GM12878 (cell line): Measurements from ENCODE around the gene NDNF. TPM values are rescaled to one million over a fixed set of nuclear protein-coding genes. Genes with fewer than 3 reads are reported as not detected.

Source experiments
- ATAC-seq: fragments of 200-7000 bp; cut with Tn5 transposase; 3 replicates; pipeline ENCODE4 v1.9.1; 2020; ENCODE audit warnings: mild to moderate bottlenecking, moderate library complexity
- BruUV-seq: library from RNA; stranded (reverse); fragments of 400-500 nt; replicated peaks from 2 replicates; lab custom pipeline; 2021; lab: Mats Ljungman, UMichigan
- CTCF ChIA-PET: fragments of 300-600 bp; sonication (Branson Sonifier 250); formaldehyde crosslinking; extraction: SDS; loops from one replicate; lab custom pipeline; 2021; ENCODE audit warnings: inconsistent platforms; lab: Yijun Ruan, JAX
- POLR2A ChIA-PET: fragments of 350-600 bp; formaldehyde crosslinking; extraction: SDS; loops from one replicate; lab custom pipeline; 2021; ENCODE audit warnings: inconsistent platforms; lab: Charles Lee
- RAD21 ChIA-PET: fragments of 300-600 bp; sonication (Branson Sonifier 250); formaldehyde crosslinking; loops from one replicate; lab custom pipeline; 2023; ENCODE audit warnings: antibody characterized with exemption; ENCODE audit not compliant: unreplicated experiment; lab: Charles Lee
- SMC1A ChIA-PET: fragments of 300-600 bp; sonication (Branson Sonifier 250); formaldehyde crosslinking; loops from one replicate; lab custom pipeline; 2023; ENCODE audit not compliant: unreplicated experiment, uncharacterized antibody; lab: Charles Lee
- DNase-seq: peaks from one replicate; pipeline ENCODE4 v3.0.0-alpha.2; 2011; ENCODE audit warnings: low read depth, low spot score
- FAIRE-seq: peaks from 3 replicates; lab custom pipeline; 2011; peaks lifted over from hg19 to GRCh38; lab: Jason Lieb, UNC
- H2AFZ ChIP-seq: 2 replicates; pipeline ENCODE4 v1.6.0; 2011; ENCODE audit warnings: low read depth, low read length, control low read depth; ENCODE audit not compliant: control insufficient read depth
- H3K27ac ChIP-seq: 2 replicates; pipeline ENCODE4 v1.5.1; 2011; ENCODE audit warnings: control low read depth; ENCODE audit not compliant: control insufficient read depth, insufficient read depth
- H3K27me3 ChIP-seq, 2 experiments: replicated peaks in 1 of 2; 2 replicates each; pipeline versions ENCODE4 v1.6.0 to v1.6.1; 2011; ENCODE audit warnings: low read length in 1 of 2; ENCODE audit not compliant: control insufficient read depth in 2 of 2, insufficient read depth in 2 of 2
- H3K36me3 ChIP-seq, 2 experiments: 2 replicates each; pipeline ENCODE4 v1.5.1; 2011; ENCODE audit warnings: low read length in 1 of 2; ENCODE audit not compliant: control insufficient read depth in 2 of 2, insufficient read depth in 2 of 2
- H3K4me1 ChIP-seq: 2 replicates; pipeline ENCODE4 v1.6.1; 2011; ENCODE audit warnings: mild to moderate bottlenecking, low read length, moderate library complexity, mixed read lengths; ENCODE audit not compliant: control insufficient read depth, insufficient read depth
- H3K4me2 ChIP-seq: 2 replicates; pipeline ENCODE4 v1.6.0; 2011; ENCODE audit warnings: control low read depth; ENCODE audit not compliant: control insufficient read depth, insufficient read depth
- H3K4me3 ChIP-seq: fragments of 200-600 bp; sonication (generic); 2 replicates; pipeline ENCODE4 v1.5.1; 2016
- H3K79me2 ChIP-seq: 2 replicates; pipeline ENCODE4 v1.6.0; 2011; ENCODE audit warnings: low read length; ENCODE audit not compliant: control insufficient read depth, insufficient read depth
- H3K9ac ChIP-seq: 2 replicates; pipeline ENCODE4 v1.8.0; 2011; ENCODE audit warnings: low read length, control low read depth, mixed read lengths; ENCODE audit not compliant: control insufficient read depth, insufficient read depth
- H3K9me3 ChIP-seq: replicated peaks from 3 replicates; pipeline ENCODE4 v1.5.1; 2011; ENCODE audit warnings: mild to moderate bottlenecking, low read length; ENCODE audit not compliant: control insufficient read depth, insufficient read depth
- H4K20me1 ChIP-seq: 2 replicates; pipeline ENCODE4 v1.6.0; 2011; ENCODE audit not compliant: control insufficient read depth, insufficient read depth
- EED ChIP-seq: sonication (generic); IDR thresholded peaks from 2 replicates; pipeline ENCODE4 v1.6.1; 2016; ENCODE audit warnings: antibody characterized with exemption, low read depth
- EP300 ChIP-seq, 2 experiments: fragments of 150-350 bp in 1 of 2; IDR thresholded peaks; 2 replicates each; pipeline ENCODE4 v1.6.1; 2011 to 2012; ENCODE audit warnings: low read depth in 2 of 2, low read length in 2 of 2, borderline replicate concordance in 1 of 2, improper control_type of control experiment in 1 of 2, inconsistent platforms in 1 of 2; ENCODE audit not compliant: control insufficient read depth in 1 of 2
- HDAC6 ChIP-seq: fragments of 200-600 bp; sonication (generic); IDR thresholded peaks from one replicate; pipeline ENCODE4 v1.8.0; 2017; ENCODE audit warnings: antibody characterized with exemption; ENCODE audit not compliant: unreplicated experiment
- JUNB ChIP-seq: IDR thresholded peaks from 2 replicates; pipeline ENCODE4 v1.6.1; 2016; ENCODE audit warnings: antibody characterized with exemption, mild to moderate bottlenecking
- MTA3 ChIP-seq: IDR thresholded peaks from 2 replicates; pipeline ENCODE4 v1.6.1; 2012; ENCODE audit warnings: low read length, inconsistent platforms, borderline replicate concordance
- SMARCA5 ChIP-seq: fragments of 450-650 bp; IDR thresholded peaks from 2 replicates; pipeline ENCODE4 v1.6.1; 2017; ENCODE audit warnings: mild to moderate bottlenecking
- SUPT20H ChIP-seq: IDR thresholded peaks from 2 replicates; pipeline ENCODE4 v1.6.1; 2011; ENCODE audit warnings: low read depth, mild to moderate bottlenecking, low read length, moderate library complexity, borderline replicate concordance; ENCODE audit not compliant: control insufficient read depth
- TARDBP ChIP-seq: IDR thresholded peaks from 2 replicates; pipeline ENCODE4 v1.6.1; 2016; ENCODE audit warnings: borderline replicate concordance
- WGBS: methylation state at CpG from one replicate; pipeline ENCODE4 v1.1.6; 2016; ENCODE audit warnings: low lambda C conversion rate; ENCODE audit not compliant: insufficient replicate concordance, insufficient coverage; ENCODE audit errors: missing lambda C conversion rate; 5-methylcytosine and 5-hydroxymethylcytosine counted together
- in situ Hi-C: fragments of 300-500 bp; cut with MboI; formaldehyde crosslinking; loops from 9 replicates; pipeline ENCODE4 v1.14.3; 2018; ENCODE audit warnings: mixed read lengths
- intact Hi-C: fragments of 100-400 bp; cut with micrococcal nuclease; formaldehyde crosslinking; loops from one replicate; pipeline ENCODE4 v1.14.2; 2022; ENCODE audit not compliant: unreplicated experiment
- polyA plus RNA-seq, 11 experiments: library from polyadenylated mRNA; depleted of rRNA in 4 of 11; unstranded in 6 of 11; stranded (reverse) in 5 of 11; fragments of >200 nt; fragmentation: Nextera tagmentation in 4 of 11; fragmentation: Illumina TruSeq in 1 of 11; extraction: Ambion mirVana in 4 of 11; extraction: Trizol in 1 of 11; gene quantifications; 1 replicate in 1 of 11; 2 replicates in 10 of 11; pipeline versions ENCODE4 v1.2.1 to v1.2.3, GENCODE V29; 2011 to 2016; ENCODE audit warnings: inconsistent platforms in 2 of 11, missing spikeins in 2 of 11, low read depth in 1 of 11
- total RNA-seq, 4 experiments: library from RNA; depleted of rRNA in 3 of 4; stranded (reverse); fragments of >200 nt in 3 of 4; fragmentation: Illumina TruSeq in 1 of 4; extraction: Trizol in 1 of 4; gene quantifications; 2 replicates each; pipeline versions ENCODE4 v1.2.1 to v1.2.3, GENCODE V29; 2013 to 2021
- TF ChIP-seq, protein P1 (sequence below): IDR thresholded peaks from 2 replicates; pipeline ENCODE4 v1.6.1; 2011; ENCODE audit warnings: borderline replicate concordance, low read depth, mild to moderate bottlenecking, moderate library complexity, low read length; ENCODE audit not compliant: insufficient read depth, poor library complexity, severe bottlenecking
- TF ChIP-seq, protein P2 (sequence below): fragments of 450-650 bp; formaldehyde crosslinking; IDR thresholded peaks from 2 replicates; pipeline ENCODE4 v1.5.0; 2022; ENCODE audit warnings: mild to moderate bottlenecking, missing genetic modification characterization
- TF ChIP-seq, protein P3 (sequence below): fragments of 450-650 bp; IDR thresholded peaks from 2 replicates; pipeline ENCODE4 v1.6.1; 2016; ENCODE audit warnings: mild to moderate bottlenecking
- TF ChIP-seq, protein P4 (sequence below): fragments of 450-650 bp; IDR thresholded peaks from 2 replicates; pipeline ENCODE4 v1.6.1; 2017; ENCODE audit warnings: borderline replicate concordance
- TF ChIP-seq, protein P5 (sequence below): fragments of 450-650 bp; formaldehyde crosslinking; IDR thresholded peaks from 2 replicates; pipeline ENCODE4 v1.4.0; 2022; ENCODE audit warnings: mild to moderate bottlenecking, moderate library complexity

NDNF gene
- total and polyA plus RNA-seq, 10 of the 15 experiments (the other 5 are each of a cell fraction or from before 2014, with no cell fraction given): 0.26 TPM; not detected in 9

DNA sequence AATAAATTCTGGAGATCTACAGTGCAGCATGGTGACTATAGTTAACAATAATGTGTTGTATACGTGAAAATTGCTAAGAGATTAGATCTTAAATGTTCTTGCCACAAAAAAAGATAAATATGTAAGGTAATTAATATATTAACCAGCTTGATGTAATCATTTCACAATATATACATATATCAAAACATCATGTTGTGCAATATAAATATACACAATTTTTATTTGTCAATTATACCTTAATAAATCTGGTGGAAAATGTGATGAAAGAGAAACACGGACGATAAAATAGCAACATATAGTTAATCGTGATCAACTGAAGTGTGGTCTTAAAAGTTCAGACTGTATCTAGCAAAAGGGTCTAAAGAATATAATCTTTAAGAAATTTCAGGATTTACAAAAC, 16.5 kb upstream of the NDNF start:
- FAIRE-seq (no peak), ATAC-seq (no peak), DNase-seq (no peak)
- no peaks in the 10 kb centered on the region for H3K79me2 ChIP-seq
- no peaks in the 10 kb centered on the region for H3K9me3 ChIP-seq
- intact Hi-C loops (no loop called here), in situ Hi-C loops (no loop called here)
- SMC1A ChIA-PET: no interaction called here
- H3K27ac ChIP-seq: no peak overlapping the region
- H2AFZ ChIP-seq: no peak overlapping the region
- no peak overlapping the region for H3K9ac ChIP-seq
- no peaks in the 10 kb centered on the region for H4K20me1 ChIP-seq
- no peaks in the 10 kb centered on the region for H3K4me1 ChIP-seq
- H3K4me3 ChIP-seq: no peak overlapping the region
- H3K27me3 ChIP-seq: no peaks in the 10 kb centered on the region
- POLR2A ChIA-PET: no interaction called here
- no TSS peak for BruUV-seq
- 0% methylated on average over 4 of the region's 4 CpGs for WGBS
- H3K36me3 ChIP-seq: no peaks in the 10 kb centered on the region
- no peak overlapping the region for H3K4me2 ChIP-seq
- RAD21 ChIA-PET: no interaction called here
- CTCF ChIA-PET: no interaction called here
- TF ChIP-seq, protein P1, sequence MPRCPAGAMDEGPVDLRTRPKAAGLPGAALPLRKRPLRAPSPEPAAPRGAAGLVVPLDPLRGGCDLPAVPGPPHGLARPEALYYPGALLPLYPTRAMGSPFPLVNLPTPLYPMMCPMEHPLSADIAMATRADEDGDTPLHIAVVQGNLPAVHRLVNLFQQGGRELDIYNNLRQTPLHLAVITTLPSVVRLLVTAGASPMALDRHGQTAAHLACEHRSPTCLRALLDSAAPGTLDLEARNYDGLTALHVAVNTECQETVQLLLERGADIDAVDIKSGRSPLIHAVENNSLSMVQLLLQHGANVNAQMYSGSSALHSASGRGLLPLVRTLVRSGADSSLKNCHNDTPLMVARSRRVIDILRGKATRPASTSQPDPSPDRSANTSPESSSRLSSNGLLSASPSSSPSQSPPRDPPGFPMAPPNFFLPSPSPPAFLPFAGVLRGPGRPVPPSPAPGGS: no peak
- no peak for TF ChIP-seq JUNB
- no peak for TF ChIP-seq HDAC6
- TF ChIP-seq, protein P2, sequence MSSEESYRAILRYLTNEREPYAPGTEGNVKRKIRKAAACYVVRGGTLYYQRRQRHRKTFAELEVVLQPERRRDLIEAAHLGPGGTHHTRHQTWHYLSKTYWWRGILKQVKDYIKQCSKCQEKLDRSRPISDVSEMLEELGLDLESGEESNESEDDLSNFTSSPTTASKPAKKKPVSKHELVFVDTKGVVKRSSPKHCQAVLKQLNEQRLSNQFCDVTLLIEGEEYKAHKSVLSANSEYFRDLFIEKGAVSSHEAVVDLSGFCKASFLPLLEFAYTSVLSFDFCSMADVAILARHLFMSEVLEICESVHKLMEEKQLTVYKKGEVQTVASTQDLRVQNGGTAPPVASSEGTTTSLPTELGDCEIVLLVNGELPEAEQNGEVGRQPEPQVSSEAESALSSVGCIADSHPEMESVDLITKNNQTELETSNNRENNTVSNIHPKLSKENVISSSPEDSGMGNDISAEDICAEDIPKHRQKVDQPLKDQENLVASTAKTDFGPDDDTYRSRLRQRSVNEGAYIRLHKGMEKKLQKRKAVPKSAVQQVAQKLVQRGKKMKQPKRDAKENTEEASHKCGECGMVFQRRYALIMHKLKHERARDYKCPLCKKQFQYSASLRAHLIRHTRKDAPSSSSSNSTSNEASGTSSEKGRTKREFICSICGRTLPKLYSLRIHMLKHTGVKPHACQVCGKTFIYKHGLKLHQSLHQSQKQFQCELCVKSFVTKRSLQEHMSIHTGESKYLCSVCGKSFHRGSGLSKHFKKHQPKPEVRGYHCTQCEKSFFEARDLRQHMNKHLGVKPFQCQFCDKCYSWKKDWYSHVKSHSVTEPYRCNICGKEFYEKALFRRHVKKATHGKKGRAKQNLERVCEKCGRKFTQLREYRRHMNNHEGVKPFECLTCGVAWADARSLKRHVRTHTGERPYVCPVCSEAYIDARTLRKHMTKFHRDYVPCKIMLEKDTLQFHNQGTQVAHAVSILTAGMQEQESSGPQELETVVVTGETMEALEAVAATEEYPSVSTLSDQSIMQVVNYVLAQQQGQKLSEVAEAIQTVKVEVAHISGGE (CRISPR knock-in tag): no peak
- TF ChIP-seq SUPT20H: no peak
- TF ChIP-seq, protein P3, sequence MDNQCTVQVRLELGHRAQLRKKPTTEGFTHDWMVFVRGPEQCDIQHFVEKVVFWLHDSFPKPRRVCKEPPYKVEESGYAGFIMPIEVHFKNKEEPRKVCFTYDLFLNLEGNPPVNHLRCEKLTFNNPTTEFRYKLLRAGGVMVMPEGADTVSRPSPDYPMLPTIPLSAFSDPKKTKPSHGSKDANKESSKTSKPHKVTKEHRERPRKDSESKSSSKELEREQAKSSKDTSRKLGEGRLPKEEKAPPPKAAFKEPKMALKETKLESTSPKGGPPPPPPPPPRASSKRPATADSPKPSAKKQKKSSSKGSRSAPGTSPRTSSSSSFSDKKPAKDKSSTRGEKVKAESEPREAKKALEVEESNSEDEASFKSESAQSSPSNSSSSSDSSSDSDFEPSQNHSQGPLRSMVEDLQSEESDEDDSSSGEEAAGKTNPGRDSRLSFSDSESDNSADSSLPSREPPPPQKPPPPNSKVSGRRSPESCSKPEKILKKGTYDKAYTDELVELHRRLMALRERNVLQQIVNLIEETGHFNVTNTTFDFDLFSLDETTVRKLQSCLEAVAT: no peak
- no peak for TF ChIP-seq EP300 (IDR thresholded peaks at IDR 0.05; ENCODE audit: borderline replicate concordance in 1 of 2, control insufficient read depth in 1 of 2, low read depth in 2 of 2, low read length in 2 of 2)
- TF ChIP-seq TARDBP: no peak
- no peak for TF ChIP-seq EED
- no peak for TF ChIP-seq SMARCA5
- TF ChIP-seq, protein P4, sequence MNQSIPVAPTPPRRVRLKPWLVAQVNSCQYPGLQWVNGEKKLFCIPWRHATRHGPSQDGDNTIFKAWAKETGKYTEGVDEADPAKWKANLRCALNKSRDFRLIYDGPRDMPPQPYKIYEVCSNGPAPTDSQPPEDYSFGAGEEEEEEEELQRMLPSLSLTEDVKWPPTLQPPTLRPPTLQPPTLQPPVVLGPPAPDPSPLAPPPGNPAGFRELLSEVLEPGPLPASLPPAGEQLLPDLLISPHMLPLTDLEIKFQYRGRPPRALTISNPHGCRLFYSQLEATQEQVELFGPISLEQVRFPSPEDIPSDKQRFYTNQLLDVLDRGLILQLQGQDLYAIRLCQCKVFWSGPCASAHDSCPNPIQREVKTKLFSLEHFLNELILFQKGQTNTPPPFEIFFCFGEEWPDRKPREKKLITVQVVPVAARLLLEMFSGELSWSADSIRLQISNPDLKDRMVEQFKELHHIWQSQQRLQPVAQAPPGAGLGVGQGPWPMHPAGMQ: no peak
- TF ChIP-seq, protein P5, sequence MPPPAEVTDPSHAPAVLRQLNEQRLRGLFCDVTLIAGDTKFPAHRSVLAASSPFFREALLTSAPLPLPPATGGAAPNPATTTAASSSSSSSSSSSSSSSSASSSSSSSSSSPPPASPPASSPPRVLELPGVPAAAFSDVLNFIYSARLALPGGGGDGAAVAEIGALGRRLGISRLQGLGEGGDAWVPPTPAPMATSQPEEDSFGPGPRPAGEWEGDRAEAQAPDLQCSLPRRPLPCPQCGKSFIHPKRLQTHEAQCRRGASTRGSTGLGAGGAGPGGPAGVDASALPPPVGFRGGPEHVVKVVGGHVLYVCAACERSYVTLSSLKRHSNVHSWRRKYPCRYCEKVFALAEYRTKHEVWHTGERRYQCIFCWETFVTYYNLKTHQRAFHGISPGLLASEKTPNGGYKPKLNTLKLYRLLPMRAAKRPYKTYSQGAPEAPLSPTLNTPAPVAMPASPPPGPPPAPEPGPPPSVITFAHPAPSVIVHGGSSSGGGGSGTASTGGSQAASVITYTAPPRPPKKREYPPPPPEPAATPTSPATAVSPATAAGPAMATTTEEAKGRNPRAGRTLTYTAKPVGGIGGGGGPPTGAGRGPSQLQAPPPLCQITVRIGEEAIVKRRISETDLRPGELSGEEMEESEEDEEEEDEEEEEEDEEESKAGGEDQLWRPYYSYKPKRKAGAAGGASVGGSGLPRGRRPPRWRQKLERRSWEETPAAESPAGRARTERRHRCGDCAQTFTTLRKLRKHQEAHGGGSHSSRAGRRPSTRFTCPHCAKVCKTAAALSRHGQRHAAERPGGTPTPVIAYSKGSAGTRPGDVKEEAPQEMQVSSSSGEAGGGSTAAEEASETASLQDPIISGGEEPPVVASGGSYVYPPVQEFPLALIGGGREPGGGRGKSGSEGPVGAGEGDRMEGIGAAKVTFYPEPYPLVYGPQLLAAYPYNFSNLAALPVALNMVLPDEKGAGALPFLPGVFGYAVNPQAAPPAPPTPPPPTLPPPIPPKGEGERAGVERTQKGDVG (CRISPR knock-in tag): no peak
- no peak for TF ChIP-seq MTA3
